GM19193 (cell line): Measurements from ENCODE around the gene MARCHF3.

ENCODE experiments used
- POLR2A ChIP-seq: IDR thresholded peaks from 4 replicates; pipeline ENCODE4 v1.6.1; 2011; ENCODE audit not compliant: insufficient read depth, insufficient read length; ENCODE audit errors: extremely low read depth

Gene MARCHF3

GRCh38 chr5:126826619-126827215 is 203.6 kb downstream of the MARCHF3 start:
- TF ChIP-seq POLR2A, result no peak

GRCh38 chr5:126819253-126819652 is 211.1 kb downstream of the MARCHF3 start:
- no peak for TF ChIP-seq POLR2A

GRCh38 chr5:126818736-126819135 is 211.6 kb downstream of the MARCHF3 start:
- TF ChIP-seq POLR2A, result no peak
